SU-DHL-6 (cell line): ENCODE results near the gene METTL24.

ENCODE experiments used
- H2AFZ ChIP-seq: fragments of 200-600 bp; sonication (generic); 2 replicates; pipeline ENCODE4 v1.6.1; 2014; ENCODE audit warnings: low read depth, mild to moderate bottlenecking, moderate library complexity, mixed read lengths, antibody characterized with exemption, low read length; ENCODE audit not compliant: severe bottlenecking
- H3F3A ChIP-seq: fragments of 200-600 bp; shearing (Covaris generic); 2 replicates; pipeline ENCODE4 v1.6.0; 2016; ENCODE audit warnings: antibody characterized with exemption, mild to moderate bottlenecking; ENCODE audit not compliant: insufficient read depth
- H3K27ac ChIP-seq: fragments of 200-600 bp; sonication (generic); 2 replicates; pipeline ENCODE4 v1.5.1; 2016; ENCODE audit warnings: low read depth, mild to moderate bottlenecking, low read length, moderate library complexity, mixed read lengths
- H3K27me3 ChIP-seq: fragments of 200-600 bp; sonication (generic), shearing (Covaris generic); 2 replicates; pipeline ENCODE4 v1.6.0; 2014; ENCODE audit warnings: mild to moderate bottlenecking, low read length
- H3K36me3 ChIP-seq: fragments of 200-600 bp; sonication (generic); 2 replicates; pipeline ENCODE4 v1.6.1; 2014; ENCODE audit warnings: mild to moderate bottlenecking, low read length, mixed read lengths
- H3K4me2 ChIP-seq: fragments of 300-600, 200-600 bp; shearing (Covaris generic), sonication (generic); 2 replicates; pipeline ENCODE4 v1.6.0; 2014; ENCODE audit warnings: low read length, low read depth, mild to moderate bottlenecking; ENCODE audit not compliant: poor library complexity, severe bottlenecking
- H3K4me3 ChIP-seq: fragments of 200-600 bp; sonication (generic); 2 replicates; pipeline ENCODE4 v1.5.1; 2014; ENCODE audit warnings: antibody characterized with exemption, low read length, mild to moderate bottlenecking, mixed read lengths; ENCODE audit not compliant: insufficient read depth, poor library complexity, severe bottlenecking
- H3K79me2 ChIP-seq: fragments of 200-600 bp; sonication (generic); 2 replicates; pipeline ENCODE4 v1.6.1; 2014; ENCODE audit warnings: mild to moderate bottlenecking, low read length, moderate library complexity; ENCODE audit not compliant: insufficient read depth
- H3K9ac ChIP-seq: fragments of 200-600 bp; sonication (generic); 2 replicates; pipeline ENCODE4 v1.7.0; 2014; ENCODE audit warnings: mild to moderate bottlenecking, low read length
- H3K9me2 ChIP-seq: fragments of 200-600 bp; sonication (generic); replicated peaks from 2 replicates; pipeline ENCODE4 v1.6.1; 2014; ENCODE audit warnings: low read length; ENCODE audit not compliant: insufficient read depth
- H3K9me3 ChIP-seq: fragments of 200-600 bp; sonication (generic); 2 replicates; pipeline ENCODE4 v1.6.1; 2014; ENCODE audit warnings: low read length, mixed read lengths; ENCODE audit not compliant: insufficient read depth
- H4K20me1 ChIP-seq: fragments of 200-600 bp; sonication (generic); 2 replicates; pipeline ENCODE4 v1.6.1; 2014; ENCODE audit warnings: low read depth, mild to moderate bottlenecking, antibody characterized with exemption, low read length, moderate library complexity, mixed read lengths
- CTCF ChIP-seq: fragments of 200-600 bp; sonication (generic); IDR thresholded peaks from one replicate; pipeline ENCODE4 v1.5.1; 2017; ENCODE audit warnings: antibody characterized with exemption, mild to moderate bottlenecking, low read length, moderate library complexity; ENCODE audit not compliant: insufficient read depth, poor library complexity, severe bottlenecking
- EZH2phosphoT487 ChIP-seq: fragments of 200-600 bp; sonication (generic), shearing (Covaris generic); conservative IDR thresholded peaks from 2 replicates; pipeline ENCODE4 v1.6.1; 2018; ENCODE audit warnings: mild to moderate bottlenecking, antibody characterized with exemption, low read length, moderate library complexity, mixed read lengths

METTL24 gene

GRCh38 chr6:110353457-110354001 lies 4.6 kb downstream of the METTL24 start:
- Histone ChIP-seq H3K9me3 (no peaks in the 10 kb centered on the region), H3K36me3 (no peaks in the 10 kb centered on the region), H3F3A (no peaks in the 10 kb centered on the region), H3K27ac (no peak overlapping the region), H3K9ac (no peak overlapping the region), H3K27me3 (no peaks in the 10 kb centered on the region), H4K20me1 (no peaks in the 10 kb centered on the region), H3K4me2 (no peak overlapping the region), H2AFZ (no peak overlapping the region), H3K4me3 (no peak overlapping the region), H3K9me2 (no peaks in the 10 kb centered on the region), H3K79me2 (no peaks in the 10 kb centered on the region)
- TF ChIP-seq CTCF, result no peak
- TF ChIP-seq EZH2phosphoT487, result no peak

- Histone ChIP-seq H4K20me1 (no peaks in the 10 kb centered on the region), H3K4me3 (no peak overlapping the region), H3K36me3 (no peaks in the 10 kb centered on the region), H3K9me2 (no peaks in the 10 kb centered on the region), H3K9me3 (no peaks in the 10 kb centered on the region), H3K27ac (no peak overlapping the region), H3K79me2 (no peaks in the 10 kb centered on the region), H3K4me2 (no peak overlapping the region), H3F3A (no peaks in the 10 kb centered on the region), H2AFZ (no peak overlapping the region), H3K27me3 (no peaks in the 10 kb centered on the region), H3K9ac (no peak overlapping the region)
- TF ChIP-seq CTCF (no peak), EZH2phosphoT487 (no peak)
Measured at GRCh38 chr6:110352563-110353262, 5.4 kb downstream of the METTL24 start.

- Histone ChIP-seq H2AFZ (no peak overlapping the region), H3K36me3 (no peaks in the 10 kb centered on the region), H3K9me3 (no peaks in the 10 kb centered on the region), H4K20me1 (no peaks in the 10 kb centered on the region), H3K9ac (no peak overlapping the region), H3F3A (no peaks in the 10 kb centered on the region), H3K4me3 (no peak overlapping the region), H3K27me3 (no peaks in the 10 kb centered on the region), H3K4me2 (no peak overlapping the region), H3K27ac (no peak overlapping the region), H3K9me2 (no peaks in the 10 kb centered on the region), H3K79me2 (no peaks in the 10 kb centered on the region)
- TF ChIP-seq CTCF (no peak), EZH2phosphoT487 (no peak)
Measured at GRCh38 chr6:110351986-110352385, 6.2 kb downstream of the METTL24 start.
